Esophagus muscularis mucosa (tissue), 3 donors: ENCODE measurements around the gene AMOTL2.

Experiments
- POLR2A ChIP-seq: fragments of 450-650 bp; IDR thresholded peaks from one replicate; pipeline ENCODE4 v1.6.1; 2017; ENCODE audit warnings: antibody characterized with exemption, moderate library complexity, mild to moderate bottlenecking, low read depth
- POLR2AphosphoS5 ChIP-seq, 2 donors: sonication (generic); formaldehyde crosslinking; IDR thresholded peaks; one replicate each; pipeline ENCODE4 v1.6.1; 2017; ENCODE audit warnings: antibody characterized with exemption in 2 of 2
- TF ChIP-seq, protein P1 (sequence below), 3 experiments: fragments of 200-600 bp in 2 of 3; fragments of 450-650 bp in 1 of 3; sonication (generic) in 2 of 3; IDR thresholded peaks; one replicate each; pipeline ENCODE4 v1.5.1; 2017 to 2019; ENCODE audit warnings: antibody characterized with exemption in 3 of 3, mild to moderate bottlenecking in 2 of 3, moderate library complexity in 1 of 3

DNA sequence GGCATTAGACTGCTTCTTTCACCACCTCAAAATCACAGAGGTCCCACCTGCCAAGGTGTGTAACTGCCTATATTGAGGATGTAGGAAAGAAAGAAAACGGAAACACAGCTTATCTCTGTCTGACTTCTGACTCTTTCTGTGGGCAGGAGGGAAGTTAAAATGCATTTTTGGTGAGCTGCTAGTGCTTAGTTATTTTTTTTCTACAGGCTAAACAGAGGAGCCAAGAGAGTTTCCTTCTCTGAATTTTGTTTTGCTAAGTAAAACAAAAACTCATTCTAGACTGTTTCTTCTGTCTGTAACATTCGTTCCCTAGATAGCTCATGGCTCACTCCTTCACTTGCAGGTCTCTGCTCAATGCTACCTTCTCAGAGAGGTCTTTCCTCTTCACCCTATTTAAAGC, 18.8 kb upstream of the AMOTL2 start:
- TF ChIP-seq POLR2AphosphoS5 (IDR thresholded peaks at IDR 0.05) (no peak), POLR2A (no peak)
- TF ChIP-seq, protein P1, sequence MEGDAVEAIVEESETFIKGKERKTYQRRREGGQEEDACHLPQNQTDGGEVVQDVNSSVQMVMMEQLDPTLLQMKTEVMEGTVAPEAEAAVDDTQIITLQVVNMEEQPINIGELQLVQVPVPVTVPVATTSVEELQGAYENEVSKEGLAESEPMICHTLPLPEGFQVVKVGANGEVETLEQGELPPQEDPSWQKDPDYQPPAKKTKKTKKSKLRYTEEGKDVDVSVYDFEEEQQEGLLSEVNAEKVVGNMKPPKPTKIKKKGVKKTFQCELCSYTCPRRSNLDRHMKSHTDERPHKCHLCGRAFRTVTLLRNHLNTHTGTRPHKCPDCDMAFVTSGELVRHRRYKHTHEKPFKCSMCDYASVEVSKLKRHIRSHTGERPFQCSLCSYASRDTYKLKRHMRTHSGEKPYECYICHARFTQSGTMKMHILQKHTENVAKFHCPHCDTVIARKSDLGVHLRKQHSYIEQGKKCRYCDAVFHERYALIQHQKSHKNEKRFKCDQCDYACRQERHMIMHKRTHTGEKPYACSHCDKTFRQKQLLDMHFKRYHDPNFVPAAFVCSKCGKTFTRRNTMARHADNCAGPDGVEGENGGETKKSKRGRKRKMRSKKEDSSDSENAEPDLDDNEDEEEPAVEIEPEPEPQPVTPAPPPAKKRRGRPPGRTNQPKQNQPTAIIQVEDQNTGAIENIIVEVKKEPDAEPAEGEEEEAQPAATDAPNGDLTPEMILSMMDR (IDR thresholded peaks at IDR 0.05) = no peak
